Naive thymus-derived CD8-positive, alpha-beta T cell (primary cell): ENCODE measurements around the gene NR6A1. TPM values are rescaled to one million over a fixed set of nuclear protein-coding genes. Genes with fewer than 3 reads are reported as not detected.
A peak's percentile ranks its signal among the peaks of the same experiment; 100 is the strongest.

ENCODE experiments used
- ATAC-seq, 2 donors: fragments of 150-1000 bp; cut with Tn5 transposase in 1 of 2; sonication (Bioruptor Pico), chemical (Tn5 transposase) in 1 of 2; 1 replicate in 1 of 2; 2 replicates in 1 of 2; pipeline ENCODE4 v1.10.0; 2021; ENCODE audit warnings: mild to moderate bottlenecking in 2 of 2, moderate library complexity in 2 of 2
- POLR2A ChIA-PET: fragments of 350-600 bp; sonication (Branson Sonifier 250); formaldehyde crosslinking; loops from one replicate; lab custom pipeline; 2021; ENCODE audit warnings: antibody characterized with exemption; lab: Charles Lee
- DNase-seq, 10 donors: peaks; one replicate each; pipeline versions ENCODE4 v3.0.0 to v3.0.0-alpha.2; 2020 to 2022
- H3K27ac Mint-ChIP-seq, 10 donors: one replicate each; pipeline ENCODE4 v1.8.0; 2020 to 2022; ENCODE audit warnings: mild to moderate bottlenecking in 10 of 10, mixed read lengths in 10 of 10, moderate library complexity in 4 of 10, inconsistent platforms in 1 of 10
- H3K27me3 Mint-ChIP-seq, 5 donors: one replicate each; pipeline ENCODE4 v1.8.0; 2021 to 2022; ENCODE audit warnings: mixed read lengths in 5 of 5
- H3K36me3 Mint-ChIP-seq, 3 donors: one replicate each; pipeline ENCODE4 v1.8.0; 2020 to 2022; ENCODE audit warnings: mixed read lengths in 3 of 3, mild to moderate bottlenecking in 2 of 3, inconsistent platforms in 1 of 3
- H3K4me1 Mint-ChIP-seq, 4 donors: one replicate each; pipeline ENCODE4 v1.8.0; 2021 to 2022; ENCODE audit warnings: mixed read lengths in 4 of 4
- H3K4me3 Mint-ChIP-seq, 10 donors: one replicate each; pipeline ENCODE4 v1.8.0; 2020 to 2022; ENCODE audit warnings: mild to moderate bottlenecking in 10 of 10, mixed read lengths in 10 of 10, moderate library complexity in 6 of 10, inconsistent platforms in 1 of 10
- H3K9me3 Mint-ChIP-seq, 9 donors: one replicate each; pipeline ENCODE4 v1.8.0; 2020 to 2022; ENCODE audit warnings: mixed read lengths in 9 of 9, mild to moderate bottlenecking in 3 of 9, inconsistent platforms in 1 of 9, moderate library complexity in 1 of 9
- polyA plus RNA-seq, 3 donors: library from polyadenylated mRNA; unstranded; fragments of 300-500 nt; fragmentation: Illumina TruSeq; gene quantifications; one replicate each; pipeline ENCODE4 v1.2.3, GENCODE V29; 2021
- total RNA-seq, 8 experiments: library from RNA in 2 of 8; stranded (reverse) in 2 of 8; gene quantifications; one replicate each; pipeline ENCODE4 v1.2.3 and lab custom pipeline; 2021 to 2026

NR6A1 gene
- total and polyA plus RNA-seq, 5 experiments from 2014 or later: 0.05 TPM; not detected in 4

DNA sequence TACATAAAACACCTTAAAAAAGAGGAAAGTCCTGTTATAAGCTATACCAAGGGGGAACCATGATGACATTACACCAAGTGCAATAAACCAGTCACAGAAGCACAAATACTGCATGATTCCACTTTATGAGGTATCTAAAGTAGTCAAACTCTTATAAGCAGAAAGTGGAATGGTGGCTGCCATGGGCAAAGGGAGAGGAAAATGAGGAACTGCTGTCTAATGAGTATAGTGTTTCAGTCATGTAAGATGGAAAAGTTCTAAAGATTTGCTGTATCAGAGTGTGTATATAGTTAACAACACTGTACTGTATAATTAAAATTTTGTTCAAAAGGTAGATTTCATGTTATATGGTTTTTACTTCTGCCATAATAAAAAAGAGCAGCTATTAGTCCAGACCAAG, 229.3 kb downstream of the NR6A1 start:
- Mint-ChIP-seq H3K27ac (no peak overlapping the region), H3K4me1 (peaks cover 0 to 2% (median 0%) of the 10 kb centered on the region in 4 donors), H3K36me3 (no peaks in the 10 kb centered on the region), H3K27me3 (peaks cover 1 to 21% (median 9%) of the 10 kb centered on the region in 5 donors), H3K9me3 (no peaks in the 10 kb centered on the region), H3K4me3 (no peak overlapping the region)
- DNase-seq (no peak), ATAC-seq (no peak)
- POLR2A ChIA-PET: no interaction called here

DNA sequence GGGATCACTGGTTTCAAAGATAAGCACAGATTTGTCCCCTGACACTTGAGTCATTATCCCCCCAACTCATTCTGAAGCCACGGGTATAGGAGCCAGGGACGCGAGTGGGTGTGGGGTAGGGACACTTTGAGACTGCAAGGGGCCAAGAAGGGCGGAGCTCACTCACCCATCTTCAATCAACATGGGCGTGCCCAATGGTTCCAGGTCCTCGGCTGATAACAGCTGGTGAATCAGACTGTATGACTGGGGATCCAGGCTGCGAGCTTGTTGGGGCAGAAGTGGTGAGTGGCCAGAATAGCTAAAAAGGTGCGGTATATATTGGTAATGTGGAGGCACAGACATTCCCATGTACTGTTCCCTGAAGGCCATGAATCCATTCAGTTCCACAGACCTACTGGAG, 233.2 kb downstream of the NR6A1 start:
- Mint-ChIP-seq H3K4me1 (peaks cover 0 to 3% (median 0%) of the 10 kb centered on the region in 4 donors), H3K27ac (no peak overlapping the region), H3K36me3 (no peaks in the 10 kb centered on the region), H3K4me3 (no peak overlapping the region), H3K9me3 (no peaks in the 10 kb centered on the region), H3K27me3 (peaks cover 0 to 19% (median 13%) of the 10 kb centered on the region in 5 donors)
- ATAC-seq (no peak), DNase-seq (no peak)
- POLR2A ChIA-PET: interaction anchor here (1.2 kb wide), 1 partner anchor 13 kb away, joined by 3 read pairs; no protein-coding TSS in a partner anchor

DNA sequence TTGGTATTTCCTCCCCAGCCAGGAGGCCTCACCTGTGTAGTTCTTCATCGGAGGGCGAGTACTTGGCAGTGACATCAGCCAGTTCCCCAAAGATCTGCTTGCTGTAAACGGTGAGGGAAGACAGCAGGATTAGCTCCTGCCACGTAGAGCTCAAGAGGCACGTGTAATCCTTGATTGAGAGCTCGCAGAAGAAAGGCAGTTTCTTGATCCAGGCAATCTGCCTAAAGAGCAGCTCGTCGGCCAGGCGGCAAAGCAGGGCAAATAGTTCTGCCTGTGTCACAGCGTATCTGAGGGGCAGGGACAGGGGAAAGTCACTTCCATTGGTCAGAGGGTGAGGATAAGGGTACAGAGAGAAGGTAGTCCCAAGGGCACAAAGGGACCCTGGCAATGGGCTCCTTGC, 235.3 kb downstream of the NR6A1 start:
- POLR2A ChIA-PET: no interaction called here
- H3K9me3 Mint-ChIP-seq: no peaks in the 10 kb centered on the region
- peaks cover 0 to 19% (median 11%) of the 10 kb centered on the region in 5 donors for H3K27me3 Mint-ChIP-seq
- ATAC-seq: no peak
- no peak overlapping the region for H3K4me3 Mint-ChIP-seq
- H3K4me1 Mint-ChIP-seq: peaks cover 0 to 3% (median 0%) of the 10 kb centered on the region in 4 donors
- H3K36me3 Mint-ChIP-seq: no peaks in the 10 kb centered on the region
- DNase-seq: no peak
- H3K27ac Mint-ChIP-seq: peak overlapping the region in 2 of 10 donors; percentile 50 to 74

DNA sequence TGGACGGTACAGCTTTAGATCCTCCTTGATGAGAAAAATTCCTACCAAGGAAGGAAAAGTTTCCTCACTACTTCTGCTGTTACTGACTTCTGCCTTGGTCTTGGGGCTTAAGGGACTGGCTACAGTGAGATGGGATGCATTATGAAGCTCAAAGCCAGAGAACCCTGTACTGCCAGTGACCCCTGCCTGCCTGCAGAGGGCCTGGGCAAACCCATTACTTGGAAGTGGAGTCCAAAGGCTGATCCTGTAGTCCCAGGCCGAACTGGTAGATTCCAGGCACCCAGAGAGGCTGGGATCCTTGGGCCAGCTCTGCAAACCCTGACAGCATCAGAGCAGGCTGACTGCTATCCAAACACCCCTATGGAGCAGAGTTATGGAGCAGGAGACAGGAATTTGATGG, 238.2 kb downstream of the NR6A1 start:
- DNase-seq (no peak), ATAC-seq (no peak)
- H3K27me3 Mint-ChIP-seq: peaks cover 0 to 8% (median 5%) of the 10 kb centered on the region in 5 donors
- H3K4me3 Mint-ChIP-seq: no peak overlapping the region
- H3K9me3 Mint-ChIP-seq: no peaks in the 10 kb centered on the region
- H3K27ac Mint-ChIP-seq: no peak overlapping the region
- peaks cover 0 to 3% (median 0%) of the 10 kb centered on the region in 4 donors for H3K4me1 Mint-ChIP-seq
- POLR2A ChIA-PET: no interaction called here
- no peaks in the 10 kb centered on the region for H3K36me3 Mint-ChIP-seq

DNA sequence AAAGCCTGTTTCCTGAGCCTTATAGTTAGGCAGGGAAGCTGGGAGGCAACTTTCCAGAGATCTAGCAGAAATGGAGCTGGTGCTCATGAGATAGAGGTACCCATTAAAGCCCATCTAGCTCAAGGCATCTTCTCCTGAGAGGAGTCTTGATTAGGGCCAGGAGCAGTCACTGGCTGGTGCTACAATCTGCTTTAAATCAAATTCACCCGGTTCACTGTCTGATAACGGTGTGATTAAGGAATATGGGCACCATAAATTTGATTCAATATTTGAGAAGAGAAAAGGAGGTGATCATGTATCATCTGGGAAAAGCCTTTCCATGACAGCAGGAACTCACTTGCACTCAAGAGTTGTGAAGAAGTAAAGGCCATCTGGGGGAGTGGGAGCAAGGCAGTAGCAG, 240.0 kb downstream of the NR6A1 start:
- Mint-ChIP-seq H3K27me3 (peaks cover 0 to 5% (median 4%) of the 10 kb centered on the region in 5 donors), H3K9me3 (no peaks in the 10 kb centered on the region), H3K27ac (no peak overlapping the region), H3K36me3 (no peaks in the 10 kb centered on the region), H3K4me3 (no peak overlapping the region), H3K4me1 (peaks cover 0 to 2% (median 0%) of the 10 kb centered on the region in 4 donors)
- DNase-seq: no peak
- POLR2A ChIA-PET: no interaction called here
- ATAC-seq: no peak

DNA sequence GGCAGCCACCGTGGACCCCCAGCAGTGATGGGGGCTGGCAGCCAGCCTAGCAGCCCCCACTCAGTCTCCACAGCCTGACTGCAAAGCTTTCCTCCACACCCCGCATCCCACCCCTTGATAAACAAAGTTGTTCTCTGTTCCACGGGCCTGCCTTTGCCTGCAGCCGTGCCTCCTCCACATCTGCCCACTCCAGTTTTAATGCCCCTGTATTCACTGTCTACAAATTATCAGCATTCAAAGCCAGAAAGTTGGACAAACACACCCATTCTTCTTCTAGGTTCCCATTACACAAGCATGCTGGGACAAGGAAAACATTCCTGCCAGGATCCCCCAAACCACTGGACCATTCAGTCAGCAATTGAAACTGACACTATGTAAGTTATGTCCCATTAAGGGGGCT, 240.9 kb downstream of the NR6A1 start:
- Mint-ChIP-seq H3K9me3 (no peaks in the 10 kb centered on the region), H3K27ac (no peak overlapping the region), H3K27me3 (peaks cover 0 to 3% (median 0%) of the 10 kb centered on the region in 5 donors), H3K4me3 (no peak overlapping the region), H3K36me3 (no peaks in the 10 kb centered on the region), H3K4me1 (no peaks in the 10 kb centered on the region)
- POLR2A ChIA-PET: no interaction called here
- DNase-seq (no peak), ATAC-seq (no peak)

DNA sequence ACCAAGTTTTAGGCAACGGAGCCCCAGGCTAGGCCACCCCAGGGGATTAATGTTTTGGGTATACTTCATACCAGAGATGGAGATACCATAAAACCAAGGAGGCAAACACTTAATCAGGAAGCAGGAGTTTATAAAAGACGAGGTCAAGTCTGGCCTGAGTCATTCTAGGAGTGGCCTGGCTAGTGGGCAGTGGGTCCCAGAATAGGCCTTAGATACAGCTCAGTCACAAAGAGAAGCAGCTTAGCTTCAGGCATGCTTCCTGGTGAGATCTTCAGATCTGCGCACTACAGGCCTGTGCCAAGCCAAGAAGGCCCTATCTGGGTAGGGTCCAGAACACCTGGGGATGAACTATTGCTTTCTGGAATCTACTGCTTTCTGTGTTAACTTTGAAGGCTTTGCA, 243.3 kb downstream of the NR6A1 start:
- POLR2A ChIA-PET: no interaction called here
- peaks cover 0 to 2% (median 0%) of the 10 kb centered on the region in 5 donors for H3K27me3 Mint-ChIP-seq
- ATAC-seq (no peak), DNase-seq (no peak)
- H3K4me3 Mint-ChIP-seq: no peak overlapping the region
- H3K4me1 Mint-ChIP-seq: no peaks in the 10 kb centered on the region
- no peaks in the 10 kb centered on the region for H3K9me3 Mint-ChIP-seq
- H3K36me3 Mint-ChIP-seq: no peaks in the 10 kb centered on the region
- H3K27ac Mint-ChIP-seq: no peak overlapping the region

DNA sequence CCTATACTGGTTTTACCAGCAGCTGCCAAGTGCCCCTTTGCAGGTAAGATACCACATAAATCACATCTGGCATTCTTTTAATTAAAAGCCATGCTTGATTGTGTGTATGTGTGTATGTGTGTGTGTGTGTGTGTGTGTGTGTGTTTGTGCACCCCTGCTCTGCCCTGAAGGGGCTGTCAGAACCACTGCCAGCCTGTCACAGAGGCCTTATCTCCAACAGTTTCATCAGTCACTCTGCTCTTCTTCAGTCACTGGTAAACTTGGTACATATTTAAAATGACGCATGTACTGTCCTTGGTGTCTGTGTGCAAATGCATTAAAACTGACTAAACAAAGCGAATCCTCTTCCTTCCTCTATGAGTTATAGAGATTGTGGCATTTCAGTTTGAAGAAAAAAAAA, 244.9 kb downstream of the NR6A1 start:
- no peaks in the 10 kb centered on the region for H3K36me3 Mint-ChIP-seq

DNA sequence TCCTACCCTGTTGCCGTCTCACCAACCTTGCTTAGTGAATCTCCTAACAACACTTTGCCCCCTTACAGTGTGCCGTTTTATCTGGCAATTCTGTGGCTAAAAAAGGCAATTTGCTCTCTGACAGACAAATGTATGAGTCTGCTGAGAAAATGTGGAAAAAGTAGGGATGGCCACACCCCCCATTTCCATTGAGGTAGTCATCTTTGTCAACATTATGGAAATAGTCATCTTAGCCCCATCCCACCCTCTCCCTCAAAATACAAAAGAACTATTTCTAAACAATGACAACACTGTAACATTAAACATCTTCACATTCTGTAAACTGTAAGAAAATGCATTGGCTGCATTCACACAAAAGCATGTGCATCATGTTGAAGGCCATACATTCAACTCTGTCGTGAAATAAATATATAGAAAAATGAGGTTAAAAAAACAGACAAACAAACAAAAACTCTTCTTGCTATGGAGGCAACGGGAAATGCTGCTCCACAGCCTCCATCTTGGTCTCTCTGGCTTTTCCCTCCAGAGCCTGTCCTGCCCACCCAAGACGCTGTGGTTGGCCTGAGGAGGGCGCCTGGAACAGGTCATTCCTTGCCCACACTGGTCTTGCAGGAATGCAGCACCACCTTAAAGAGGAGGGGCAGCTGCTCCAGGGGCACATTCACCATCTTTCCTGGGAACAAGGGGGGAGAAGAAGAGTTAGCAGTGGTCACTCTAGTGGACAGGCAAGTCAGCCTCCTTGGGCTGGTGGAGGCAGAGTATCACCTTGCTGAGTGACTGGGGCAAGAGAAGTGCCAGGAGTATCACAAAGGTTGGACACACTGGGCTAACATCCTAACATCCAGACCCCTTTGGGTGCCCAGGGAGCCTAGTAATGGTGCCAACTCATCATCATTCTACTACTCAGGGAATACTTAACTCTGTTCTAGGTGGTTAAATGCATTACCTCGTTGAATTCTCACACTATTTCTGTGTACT, 248.7 kb downstream of the NR6A1 start:
- DNase-seq: no peak
- Mint-ChIP-seq H3K27ac (no peak overlapping the region), H3K9me3 (no peaks in the 10 kb centered on the region), H3K36me3 (no peaks in the 10 kb centered on the region), H3K4me3 (no peak overlapping the region), H3K27me3 (peaks cover 1 to 19% (median 8%) of the 10 kb centered on the region in 5 donors), H3K4me1 (no peaks in the 10 kb centered on the region)
- ATAC-seq: no peak
- POLR2A ChIA-PET: no interaction called here

More for the DNA sequence above, 244.9 kb downstream of the NR6A1 start:
- DNase-seq (no peak), ATAC-seq (no peak)
- Mint-ChIP-seq H3K27me3 (peaks cover 0 to 9% (median 2%) of the 10 kb centered on the region in 5 donors), H3K4me1 (no peaks in the 10 kb centered on the region), H3K27ac (no peak overlapping the region), H3K9me3 (no peaks in the 10 kb centered on the region), H3K4me3 (no peak overlapping the region)
- POLR2A ChIA-PET: no interaction called here

DNA sequence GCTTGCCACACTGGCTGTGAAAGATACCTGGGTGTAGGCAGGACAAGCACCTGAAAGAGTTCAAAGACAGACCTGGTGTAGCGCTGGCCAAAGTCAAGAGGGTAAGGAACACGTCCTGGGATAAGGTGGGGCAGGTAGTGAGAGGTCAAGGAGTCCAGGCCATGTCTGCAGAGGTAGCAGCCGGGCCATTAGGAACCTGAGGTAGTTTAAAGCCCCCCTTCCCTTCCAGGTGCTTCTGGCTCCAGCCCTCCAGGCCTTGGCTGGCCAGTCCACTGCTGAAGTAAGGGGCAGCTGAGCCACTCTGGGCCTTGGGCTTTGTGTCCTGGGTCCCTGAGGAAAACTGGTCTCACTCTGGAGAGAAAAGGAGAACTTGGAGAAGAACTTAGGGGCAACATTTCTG, 250.0 kb downstream of the NR6A1 start:
- ATAC-seq (no peak), DNase-seq (no peak)
- H3K9me3 Mint-ChIP-seq: no peaks in the 10 kb centered on the region
- peaks cover 1 to 19% (median 8%) of the 10 kb centered on the region in 5 donors for H3K27me3 Mint-ChIP-seq
- no peak overlapping the region for H3K4me3 Mint-ChIP-seq
- H3K4me1 Mint-ChIP-seq: no peaks in the 10 kb centered on the region
- no peak overlapping the region for H3K27ac Mint-ChIP-seq
- POLR2A ChIA-PET: no interaction called here
- no peaks in the 10 kb centered on the region for H3K36me3 Mint-ChIP-seq

DNA sequence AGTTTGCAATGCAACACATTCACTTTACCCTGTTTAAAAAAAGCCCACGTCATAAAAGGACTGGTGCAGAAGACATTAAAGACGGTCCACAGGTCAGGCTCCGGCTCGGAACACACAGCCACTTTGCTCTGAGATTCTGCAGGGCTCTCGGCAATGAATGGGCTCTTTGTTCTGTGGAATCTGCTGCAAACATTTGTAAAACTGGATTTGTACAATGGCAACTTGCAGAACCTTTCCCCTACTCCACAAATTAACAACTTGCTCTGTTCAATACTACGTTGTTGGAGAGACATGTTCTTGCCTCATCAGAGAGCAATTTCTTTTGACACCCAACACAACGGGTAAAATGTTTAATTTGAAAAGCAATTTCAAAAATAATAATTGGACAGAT, 250.9 kb downstream of the NR6A1 start:
- Mint-ChIP-seq H3K4me3 (no peak overlapping the region), H3K4me1 (no peaks in the 10 kb centered on the region), H3K27me3 (peaks cover 1 to 19% (median 8%) of the 10 kb centered on the region in 5 donors), H3K36me3 (no peaks in the 10 kb centered on the region), H3K9me3 (no peaks in the 10 kb centered on the region), H3K27ac (no peak overlapping the region)
- POLR2A ChIA-PET: no interaction called here
- ATAC-seq (no peak), DNase-seq (no peak)

DNA sequence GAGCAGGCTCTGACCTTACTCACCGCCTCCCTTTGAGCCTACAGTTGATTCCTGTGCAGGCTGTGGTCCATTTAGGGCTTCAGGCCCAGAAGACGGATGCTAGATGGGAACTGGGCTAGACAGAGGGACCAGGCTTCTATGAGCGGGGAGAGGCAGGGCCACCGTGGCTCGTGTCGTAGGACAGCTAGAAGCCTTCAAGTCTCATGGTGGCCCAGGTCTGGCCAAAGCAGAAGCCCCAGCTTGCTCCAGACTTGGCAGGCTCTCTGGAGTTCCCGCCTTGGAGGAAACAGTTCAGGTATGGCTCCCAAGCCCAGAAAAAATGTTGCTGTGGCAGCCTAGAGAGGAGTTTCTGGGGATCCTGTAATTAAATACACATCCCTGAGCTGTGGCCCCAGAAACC, 253.0 kb downstream of the NR6A1 start:
- Mint-ChIP-seq H3K4me3 (no peak overlapping the region), H3K27me3 (peaks cover 1 to 19% (median 9%) of the 10 kb centered on the region in 5 donors), H3K4me1 (peaks cover 0 to 1% (median 0%) of the 10 kb centered on the region in 4 donors), H3K36me3 (no peaks in the 10 kb centered on the region), H3K27ac (no peak overlapping the region), H3K9me3 (no peaks in the 10 kb centered on the region)
- DNase-seq: no peak
- no peak for ATAC-seq
- POLR2A ChIA-PET: no interaction called here

DNA sequence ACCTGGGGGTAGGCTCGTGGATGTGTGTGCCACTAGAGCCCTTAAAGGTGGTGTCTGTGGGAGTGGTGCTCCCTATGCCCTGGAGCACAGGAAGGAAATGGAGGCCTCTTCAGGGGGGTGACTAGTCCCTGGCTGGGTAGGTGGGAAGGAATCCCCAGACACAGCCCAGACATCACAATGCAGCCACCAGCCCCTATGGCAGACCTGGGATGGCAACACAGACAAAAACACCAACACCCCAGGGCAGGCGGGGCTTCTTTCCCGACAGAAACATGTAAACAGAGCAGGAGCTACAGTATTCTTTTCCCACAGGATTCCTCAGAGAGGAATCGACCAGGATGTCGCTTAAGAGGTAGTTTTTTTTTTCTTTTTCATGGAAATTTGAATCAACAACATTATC, 253.5 kb downstream of the NR6A1 start:
- DNase-seq (no peak), ATAC-seq (no peak)
- H3K36me3 Mint-ChIP-seq: no peaks in the 10 kb centered on the region
- H3K9me3 Mint-ChIP-seq: no peaks in the 10 kb centered on the region
- peaks cover 0 to 3% (median 0%) of the 10 kb centered on the region in 4 donors for H3K4me1 Mint-ChIP-seq
- no peak overlapping the region for H3K27ac Mint-ChIP-seq
- no peak overlapping the region for H3K4me3 Mint-ChIP-seq
- POLR2A ChIA-PET: no interaction called here
- peaks cover 1 to 19% (median 9%) of the 10 kb centered on the region in 5 donors for H3K27me3 Mint-ChIP-seq
